ENCODE results near the gene CASP2. TPM values are rescaled to one million over a fixed set of nuclear protein-coding genes. Genes with fewer than 3 reads are reported as not detected.

The CASP2 gene
- total and polyA plus RNA-seq, 7 experiments from 2014 or later: 14.4 to 97.7 (median 50.0) TPM

DNA sequence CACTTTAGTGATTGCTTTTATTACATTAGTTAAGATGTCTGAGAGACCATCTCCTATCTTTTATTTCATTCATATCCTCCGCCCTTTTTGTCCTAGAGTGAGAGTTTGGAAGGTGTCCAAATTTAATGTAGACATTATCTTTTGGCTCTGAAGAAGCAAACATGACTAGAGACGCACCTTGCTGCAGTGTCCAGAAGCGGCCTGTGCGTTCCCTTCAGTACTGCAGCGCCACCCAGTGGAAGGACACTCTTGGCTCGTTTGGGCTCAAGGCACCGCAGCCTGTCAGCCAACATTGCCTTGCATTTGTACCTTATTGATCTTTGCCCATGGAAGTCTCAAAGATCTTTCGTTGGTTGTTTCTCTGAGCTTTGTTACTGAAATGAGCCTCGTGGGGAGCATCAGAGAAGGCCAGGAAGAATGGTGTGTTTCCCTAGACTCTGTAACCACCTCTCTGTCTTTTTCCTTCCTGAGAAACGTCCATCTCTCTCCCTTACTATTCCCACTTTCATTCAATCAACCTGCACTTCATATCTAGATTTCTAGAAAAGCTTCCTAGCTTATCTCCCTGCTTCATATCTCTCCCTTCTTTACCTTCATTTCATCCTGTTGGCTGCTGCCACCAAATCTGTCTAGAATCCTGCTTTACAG, 17.4 kb downstream of the CASP2 start:
- Histone ChIP-seq H3K4me1 (ENCODE audit: control insufficient read depth in 2 of 2, insufficient read depth in 2 of 2, low read length in 2 of 2) (peaks cover 0 to 2% of the 10 kb centered on the region in 2 donors), H3K27me3 (ENCODE audit: control insufficient read depth in 2 of 2, insufficient read depth in 2 of 2, low read length in 2 of 2) (no peaks in the 10 kb centered on the region), H3K27ac (ENCODE audit: low read depth, low read length) (no peak overlapping the region), H3K36me3 (ENCODE audit: control insufficient read depth in 2 of 3, insufficient read depth in 3 of 3, low read length in 3 of 3) (peaks cover 24 to 73% (median 39%) of the 10 kb centered on the region in 3 experiments), H3K4me3 (ENCODE audit: low read length) (no peak overlapping the region), H3K9me3 (ENCODE audit: control insufficient read depth in 2 of 3, low read length in 3 of 3) (no peaks in the 10 kb centered on the region)
- Mint-ChIP-seq H3K27me3 (no peaks in the 10 kb centered on the region), H3K27ac (peak overlapping the region; percentile 4 to 85 (median 30)), H3K4me1 (peaks cover 20 to 72% (median 37%) of the 10 kb centered on the region in 7 donors), H3K4me3 (peak overlapping the region in 1 of 10 donors; percentile 22), H3K9me3 (peaks cover 0 to 5% (median 0%) of the 10 kb centered on the region in 11 donors), H3K36me3 (peaks cover 39 to 82% (median 62%) of the 10 kb centered on the region in 5 donors)
- DNase-seq (peak; percentile 32 to 62 (median 54)), ATAC-seq (peak; percentile 87)
- ChIA-PET POLR2A (interaction anchor here (0.5 to 1.6 kb wide), 4 partner anchors 9 to 110 kb away, joined by 3 to 8 read pairs (median 4); no protein-coding TSS in a partner anchor), CTCF (interaction anchor here (0.6 to 4.5 kb wide), 7 partner anchors 9 to 79 kb away, joined by 3 to 34 read pairs (median 4); no protein-coding TSS in a partner anchor)
- intact Hi-C loops (cut with micrococcal nuclease): loop anchor here (1.0 to 5.0 kb wide), 5 partner anchors 17 to 298 kb away; partner anchors contain the start of gene CASP2 (in 2 of the 2)

DNA sequence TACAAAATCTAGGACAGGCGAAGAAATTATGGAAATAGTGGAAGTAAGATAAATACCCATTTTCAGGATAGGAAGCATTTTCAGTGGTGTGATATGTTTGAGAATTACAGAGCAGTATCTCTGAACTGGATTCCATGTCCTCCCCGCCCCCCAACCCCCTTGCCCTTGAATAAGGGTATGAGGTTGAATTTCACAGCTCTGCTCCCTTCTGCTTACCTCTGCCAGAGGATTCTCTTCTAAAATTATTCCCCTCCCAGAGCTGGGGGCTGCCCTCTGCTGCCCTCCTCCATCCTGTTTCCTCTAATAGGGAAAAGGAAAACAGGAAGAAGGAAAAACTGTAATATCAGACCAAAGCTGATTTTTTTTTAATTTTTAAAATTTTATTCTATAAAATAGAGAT, 20.5 kb downstream of the CASP2 start:
- H3K4me1 Mint-ChIP-seq: peaks cover 25 to 69% (median 48%) of the 10 kb centered on the region in 7 donors
- H3K9me3 Mint-ChIP-seq: peaks cover 0 to 5% (median 0%) of the 10 kb centered on the region in 11 donors
- H3K27ac Mint-ChIP-seq: peak overlapping the region in 5 of 9 donors; percentile 39 to 84 (median 43)
- no peak overlapping the region for H3K4me3 ChIP-seq (ENCODE audit: low read length)
- CTCF ChIA-PET: interaction anchor here (0.7 to 4.5 kb wide), 4 partner anchors 69 to 155 kb away, joined by 3 to 34 read pairs (median 4); no protein-coding TSS in a partner anchor
- H3K36me3 ChIP-seq (ENCODE audit: control insufficient read depth in 2 of 3, insufficient read depth in 3 of 3, low read length in 3 of 3): peaks cover 12 to 45% (median 24%) of the 10 kb centered on the region in 3 experiments
- POLR2A ChIA-PET: interaction anchor here (0.7 to 2.0 kb wide), 6 partner anchors 7 to 94 kb away, joined by 3 to 5 read pairs (median 4); partner anchors contain the start of gene TAS2R40
- no peaks in the 10 kb centered on the region for H3K9me3 ChIP-seq (ENCODE audit: control insufficient read depth in 2 of 3, low read length in 3 of 3)
- no peaks in the 10 kb centered on the region for H3K27me3 ChIP-seq (ENCODE audit: control insufficient read depth in 2 of 2, insufficient read depth in 2 of 2, low read length in 2 of 2)
- ATAC-seq (no peak), DNase-seq (no peak)
- no peak overlapping the region for H3K27ac ChIP-seq (ENCODE audit: low read depth, low read length)
- H3K27me3 Mint-ChIP-seq: no peaks in the 10 kb centered on the region
- peaks cover 5 to 6% of the 10 kb centered on the region in 2 donors for H3K4me1 ChIP-seq (ENCODE audit: control insufficient read depth in 2 of 2, insufficient read depth in 2 of 2, low read length in 2 of 2)
- intact Hi-C loops (cut with micrococcal nuclease): loop anchor here (5.0 kb wide), 3 partner anchors 64 to 301 kb away; no protein-coding TSS in a partner anchor
- H3K36me3 Mint-ChIP-seq: peaks cover 28 to 76% (median 41%) of the 10 kb centered on the region in 5 donors
- H3K4me3 Mint-ChIP-seq: peak overlapping the region in 1 of 10 donors; percentile 3

DNA sequence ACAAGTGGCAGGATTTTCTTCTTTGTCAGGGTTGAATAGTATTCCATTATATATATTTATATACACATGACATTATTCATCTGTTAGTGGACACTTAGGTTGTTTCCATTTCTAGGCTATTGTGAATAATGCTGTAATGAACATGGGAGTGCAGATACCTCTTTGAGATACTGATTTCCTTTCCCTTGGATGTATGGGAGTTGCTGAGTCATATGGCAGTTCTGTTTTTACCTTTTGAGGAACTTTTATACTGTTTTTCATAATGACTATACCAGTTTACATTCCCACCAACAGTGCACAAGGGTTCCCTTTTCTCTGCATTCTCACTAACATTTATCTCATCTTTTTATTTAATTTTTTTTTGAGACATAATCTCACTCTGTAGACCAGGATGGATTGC, 26.0 kb downstream of the CASP2 start:
- peaks cover 12 to 40% (median 20%) of the 10 kb centered on the region in 7 donors for H3K4me1 Mint-ChIP-seq
- H3K4me3 ChIP-seq (ENCODE audit: low read length): no peak overlapping the region
- ChIA-PET POLR2A (no interaction called here), CTCF (no interaction called here)
- H3K27me3 ChIP-seq (ENCODE audit: control insufficient read depth in 2 of 2, insufficient read depth in 2 of 2, low read length in 2 of 2): no peaks in the 10 kb centered on the region
- intact Hi-C loops (cut with micrococcal nuclease): loop anchor here in 1 of 2 donors (5.0 kb wide), 1 partner anchor 48 kb away; the partner anchor contains the start of gene FAM131B
- no peak overlapping the region for H3K27ac ChIP-seq (ENCODE audit: low read depth, low read length)
- H3K9me3 Mint-ChIP-seq: peaks cover 0 to 5% (median 0%) of the 10 kb centered on the region in 11 donors
- H3K27ac Mint-ChIP-seq: no peak overlapping the region
- H3K36me3 ChIP-seq (ENCODE audit: control insufficient read depth in 2 of 3, insufficient read depth in 3 of 3, low read length in 3 of 3): no peaks in the 10 kb centered on the region
- peaks cover 0 to 36% (median 0%) of the 10 kb centered on the region in 5 donors for H3K36me3 Mint-ChIP-seq
- peaks cover 5 to 6% of the 10 kb centered on the region in 2 donors for H3K4me1 ChIP-seq (ENCODE audit: control insufficient read depth in 2 of 2, insufficient read depth in 2 of 2, low read length in 2 of 2)
- H3K27me3 Mint-ChIP-seq: peaks cover 0 to 10% (median 0%) of the 10 kb centered on the region in 5 donors
- no peak for ATAC-seq
- H3K4me3 Mint-ChIP-seq: no peak overlapping the region
- no peak for DNase-seq
- no peaks in the 10 kb centered on the region for H3K9me3 ChIP-seq (ENCODE audit: control insufficient read depth in 2 of 3, low read length in 3 of 3)

DNA sequence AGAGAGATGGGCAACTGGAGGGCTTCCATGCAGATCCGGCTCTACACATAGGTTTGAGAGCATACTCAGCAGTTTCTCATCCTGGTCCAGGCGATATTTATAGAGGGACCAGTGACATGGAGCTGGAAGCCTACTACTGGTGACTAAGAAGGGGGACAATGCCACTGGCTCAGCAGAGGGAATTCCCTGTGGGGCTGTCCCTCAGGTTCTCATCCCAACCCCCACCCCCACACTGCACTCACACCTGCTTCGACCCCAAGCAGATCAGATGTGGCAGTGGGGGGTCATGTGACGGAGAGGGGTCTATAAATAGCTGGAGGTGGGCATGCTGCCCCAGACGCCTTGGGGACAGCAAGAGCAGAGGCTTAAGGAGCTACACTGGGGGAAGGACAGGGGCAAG, 27.6 kb downstream of the CASP2 start, which contains the start of gene CLCN1:
Gene CLCN1, plus strand, starts transcription at position 336 of the 400 bp plus-strand sequence. CDS start 102 bp downstream, outside the sequence.
- CTCF ChIA-PET: no interaction called here
- Mint-ChIP-seq H3K4me1 (peaks cover 6 to 23% (median 11%) of the 10 kb centered on the region in 7 donors), H3K27me3 (peaks cover 0 to 19% (median 0%) of the 10 kb centered on the region in 5 donors), H3K36me3 (peaks cover 0 to 20% (median 0%) of the 10 kb centered on the region in 5 donors), H3K9me3 (peaks cover 0 to 3% (median 0%) of the 10 kb centered on the region in 11 donors), H3K4me3 (no peak within 1 kb of the TSS), H3K27ac (no peak within 1 kb of the TSS)
- Histone ChIP-seq H3K27ac (ENCODE audit: low read depth, low read length) (no peak within 1 kb of the TSS), H3K27me3 (ENCODE audit: control insufficient read depth in 2 of 2, insufficient read depth in 2 of 2, low read length in 2 of 2) (no peaks in the 10 kb centered on the region), H3K4me3 (ENCODE audit: low read length) (no peak within 1 kb of the TSS), H3K36me3 (ENCODE audit: control insufficient read depth in 2 of 3, insufficient read depth in 3 of 3, low read length in 3 of 3) (no peaks in the 10 kb centered on the region), H3K4me1 (ENCODE audit: control insufficient read depth in 2 of 2, insufficient read depth in 2 of 2, low read length in 2 of 2) (peaks cover under 1 to 6% of the 10 kb centered on the region in 2 donors), H3K9me3 (ENCODE audit: control insufficient read depth in 2 of 3, low read length in 3 of 3) (no peaks in the 10 kb centered on the region)
- DNase-seq (no peak), ATAC-seq (no peak)
- POLR2A ChIA-PET: interaction anchor here (1.0 kb wide), 1 partner anchor 11 kb away, joined by 3 read pairs; no protein-coding TSS in a partner anchor
- intact Hi-C loops (cut with micrococcal nuclease): no loop called here

DNA sequence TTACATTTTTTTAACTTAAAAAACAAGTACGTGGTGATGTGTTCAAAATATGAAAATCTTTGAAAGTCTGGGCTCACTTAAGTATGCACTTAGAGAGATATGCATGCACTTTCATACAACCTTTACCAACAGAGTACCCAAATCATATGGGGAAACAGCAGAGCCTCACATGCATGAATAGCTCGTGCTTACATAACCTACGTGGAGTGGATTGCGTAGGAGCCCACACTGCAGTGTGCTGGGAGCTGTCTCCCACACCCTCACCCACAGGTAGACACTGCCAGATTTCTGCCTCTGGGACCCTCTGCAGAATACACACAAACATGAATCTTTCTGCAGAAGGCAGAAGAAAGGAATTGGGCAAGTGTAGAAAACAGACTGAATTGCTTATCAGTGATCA, 28.3 kb downstream of the CASP2 start:
- no peak overlapping the region for H3K27ac ChIP-seq (ENCODE audit: low read depth, low read length)
- Mint-ChIP-seq H3K4me3 (no peak overlapping the region), H3K27ac (no peak overlapping the region), H3K36me3 (peaks cover 0 to 17% (median 0%) of the 10 kb centered on the region in 5 donors), H3K27me3 (peaks cover 0 to 19% (median 0%) of the 10 kb centered on the region in 5 donors), H3K9me3 (peaks cover 0 to 3% (median 0%) of the 10 kb centered on the region in 11 donors), H3K4me1 (peaks cover 0 to 18% (median 5%) of the 10 kb centered on the region in 7 donors)
- no peaks in the 10 kb centered on the region for H3K9me3 ChIP-seq (ENCODE audit: control insufficient read depth in 2 of 3, low read length in 3 of 3)
- POLR2A ChIA-PET: interaction anchor here (1.0 kb wide), 1 partner anchor 10 kb away, joined by 3 read pairs; no protein-coding TSS in a partner anchor
- intact Hi-C loops (cut with micrococcal nuclease): no loop called here
- CTCF ChIA-PET: no interaction called here
- H3K4me3 ChIP-seq (ENCODE audit: low read length): no peak overlapping the region
- ATAC-seq (no peak), DNase-seq (no peak)
- H3K36me3 ChIP-seq (ENCODE audit: control insufficient read depth in 2 of 3, insufficient read depth in 3 of 3, low read length in 3 of 3): no peaks in the 10 kb centered on the region
- no peaks in the 10 kb centered on the region for H3K27me3 ChIP-seq (ENCODE audit: control insufficient read depth in 2 of 2, insufficient read depth in 2 of 2, low read length in 2 of 2)
- peaks cover 0 to 1% of the 10 kb centered on the region in 2 donors for H3K4me1 ChIP-seq (ENCODE audit: control insufficient read depth in 2 of 2, insufficient read depth in 2 of 2, low read length in 2 of 2)

DNA sequence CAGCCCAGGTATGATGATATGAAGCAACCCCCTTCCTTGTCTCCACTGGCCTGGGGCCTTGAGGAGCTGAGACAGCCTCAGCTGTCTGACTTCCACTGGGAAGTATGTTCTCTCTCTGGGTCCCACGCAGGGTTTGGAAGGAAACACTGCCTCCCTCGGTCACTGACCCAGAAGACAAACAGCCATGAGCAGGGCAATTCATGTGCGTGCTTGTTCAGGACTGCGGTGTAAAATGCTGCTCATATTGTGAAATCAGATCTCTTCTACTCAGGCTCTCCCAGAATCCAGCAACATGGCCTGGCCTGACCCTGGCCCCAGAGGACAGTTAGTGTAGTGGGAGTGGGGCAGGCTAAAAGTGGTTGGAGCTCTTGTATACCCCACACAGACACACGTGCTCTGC, 30.5 kb downstream of the CASP2 start:
- ATAC-seq: no peak
- intact Hi-C loops (cut with micrococcal nuclease): no loop called here
- ChIA-PET CTCF (no interaction called here), POLR2A (no interaction called here)
- H3K4me1 ChIP-seq (ENCODE audit: control insufficient read depth in 2 of 2, insufficient read depth in 2 of 2, low read length in 2 of 2): no peaks in the 10 kb centered on the region
- Mint-ChIP-seq H3K9me3 (peaks cover 0 to 3% (median 0%) of the 10 kb centered on the region in 11 donors), H3K4me1 (peaks cover 0 to 15% (median 0%) of the 10 kb centered on the region in 7 donors), H3K27ac (peak overlapping the region in 1 of 9 donors; percentile 4), H3K36me3 (peaks cover 0 to 8% (median 0%) of the 10 kb centered on the region in 5 donors), H3K27me3 (peaks cover 0 to 19% (median 0%) of the 10 kb centered on the region in 5 donors), H3K4me3 (no peak overlapping the region)
- H3K27ac ChIP-seq (ENCODE audit: low read depth, low read length): no peak overlapping the region
- no peak for DNase-seq
- H3K27me3 ChIP-seq (ENCODE audit: control insufficient read depth in 2 of 2, insufficient read depth in 2 of 2, low read length in 2 of 2): no peaks in the 10 kb centered on the region
- no peaks in the 10 kb centered on the region for H3K9me3 ChIP-seq (ENCODE audit: control insufficient read depth in 2 of 3, low read length in 3 of 3)
- H3K36me3 ChIP-seq (ENCODE audit: control insufficient read depth in 2 of 3, insufficient read depth in 3 of 3, low read length in 3 of 3): no peaks in the 10 kb centered on the region
- H3K4me3 ChIP-seq (ENCODE audit: low read length): no peak overlapping the region

Data from naive thymus-derived CD4-positive, alpha-beta T cell (primary cell).